ENCODE measurements around the gene TIMM17A. TPM values are rescaled to one million over a fixed set of nuclear protein-coding genes. Genes with fewer than 3 reads are reported as not detected.

The TIMM17A gene
- total RNA-seq, 1 experiment from 2014 or later: 112 TPM

- H3K36me3 ChIP-seq (ENCODE audit: insufficient read depth, low read length, poor library complexity, severe bottlenecking): no peaks in the 10 kb centered on the region
- DNase-seq (ENCODE audit: low spot score): no peak
- ChIA-PET POLR2A (ENCODE audit: low non-redundant PET) (no interaction called here), CTCF (no interaction called here)
- no peak overlapping the region for H3K27ac ChIP-seq (ENCODE audit: low read depth, low read length, poor library complexity, severe bottlenecking)
- no peak for TF ChIP-seq CTCF (conservative IDR thresholded peaks at IDR 0.05; ENCODE audit: low read depth, low read length)
- no peak for TF ChIP-seq EZH2 (IDR thresholded peaks at IDR 0.05; ENCODE audit: borderline replicate concordance, low read depth, low read length, poor library complexity, severe bottlenecking)
- H3K9me3 ChIP-seq (ENCODE audit: low read depth, low read length, poor library complexity, severe bottlenecking): no peaks in the 10 kb centered on the region
- intact Hi-C loops (cut with micrococcal nuclease; ENCODE audit: unreplicated experiment): no loop called here
- BruUV-seq (replicated peaks): no TSS peak
- no peaks in the 10 kb centered on the region for H3K4me1 ChIP-seq (ENCODE audit: insufficient read depth, low read length, poor library complexity, severe bottlenecking)
- no peak overlapping the region for H3K4me3 ChIP-seq (ENCODE audit: low read depth, low read length, poor library complexity, severe bottlenecking)
- no peaks in the 10 kb centered on the region for H3K27me3 ChIP-seq (replicated peaks; ENCODE audit: insufficient read depth, low read depth, low read length, poor library complexity)
Observed at GRCh38 chr1:202014060-202014459, 58.8 kb downstream of the TIMM17A start.

GRCh38 chr1:202014915-202015661, 59.8 kb downstream of the TIMM17A start:
- intact Hi-C loops (cut with micrococcal nuclease; ENCODE audit: unreplicated experiment): no loop called here
- Histone ChIP-seq H3K4me1 (ENCODE audit: insufficient read depth, low read length, poor library complexity, severe bottlenecking) (no peaks in the 10 kb centered on the region), H3K36me3 (ENCODE audit: insufficient read depth, low read length, poor library complexity, severe bottlenecking) (no peaks in the 10 kb centered on the region), H3K27me3 (replicated peaks; ENCODE audit: insufficient read depth, low read depth, low read length, poor library complexity) (no peaks in the 10 kb centered on the region), H3K9me3 (ENCODE audit: low read depth, low read length, poor library complexity, severe bottlenecking) (no peaks in the 10 kb centered on the region), H3K4me3 (ENCODE audit: low read depth, low read length, poor library complexity, severe bottlenecking) (no peak overlapping the region), H3K27ac (ENCODE audit: low read depth, low read length, poor library complexity, severe bottlenecking) (no peak overlapping the region)
- ChIA-PET CTCF (no interaction called here), POLR2A (ENCODE audit: low non-redundant PET) (no interaction called here)
- BruUV-seq (replicated peaks): no TSS peak
- no peak for DNase-seq (ENCODE audit: low spot score)
- TF ChIP-seq CTCF (conservative IDR thresholded peaks at IDR 0.05; ENCODE audit: low read depth, low read length) (no peak), EZH2 (IDR thresholded peaks at IDR 0.05; ENCODE audit: borderline replicate concordance, low read depth, low read length, poor library complexity, severe bottlenecking) (no peak)

GRCh38 chr1:202015662-202015937, 60.3 kb downstream of the TIMM17A start:
- DNase-seq (ENCODE audit: low spot score): no peak
- Histone ChIP-seq H3K36me3 (ENCODE audit: insufficient read depth, low read length, poor library complexity, severe bottlenecking) (no peaks in the 10 kb centered on the region), H3K4me1 (ENCODE audit: insufficient read depth, low read length, poor library complexity, severe bottlenecking) (no peaks in the 10 kb centered on the region), H3K9me3 (ENCODE audit: low read depth, low read length, poor library complexity, severe bottlenecking) (no peaks in the 10 kb centered on the region), H3K4me3 (ENCODE audit: low read depth, low read length, poor library complexity, severe bottlenecking) (no peak overlapping the region), H3K27ac (ENCODE audit: low read depth, low read length, poor library complexity, severe bottlenecking) (no peak overlapping the region), H3K27me3 (replicated peaks; ENCODE audit: insufficient read depth, low read depth, low read length, poor library complexity) (no peaks in the 10 kb centered on the region)
- intact Hi-C loops (cut with micrococcal nuclease; ENCODE audit: unreplicated experiment): no loop called here
- POLR2A ChIA-PET (ENCODE audit: low non-redundant PET): no interaction called here
- TF ChIP-seq CTCF (conservative IDR thresholded peaks at IDR 0.05; ENCODE audit: low read depth, low read length) (no peak), EZH2 (IDR thresholded peaks at IDR 0.05; ENCODE audit: borderline replicate concordance, low read depth, low read length, poor library complexity, severe bottlenecking) (no peak)
- no TSS peak for BruUV-seq (replicated peaks)
- CTCF ChIA-PET: no interaction called here
